Measurements from ENCODE around the gene PTGIS.

GRCh38 chr20:49595811-49596561 is 28.0 kb upstream of the PTGIS start:
- TF ChIP-seq EZH2 (IDR thresholded peaks at IDR 0.05; ENCODE audit: low read length) = no peak
- TF ChIP-seq, protein P1, sequence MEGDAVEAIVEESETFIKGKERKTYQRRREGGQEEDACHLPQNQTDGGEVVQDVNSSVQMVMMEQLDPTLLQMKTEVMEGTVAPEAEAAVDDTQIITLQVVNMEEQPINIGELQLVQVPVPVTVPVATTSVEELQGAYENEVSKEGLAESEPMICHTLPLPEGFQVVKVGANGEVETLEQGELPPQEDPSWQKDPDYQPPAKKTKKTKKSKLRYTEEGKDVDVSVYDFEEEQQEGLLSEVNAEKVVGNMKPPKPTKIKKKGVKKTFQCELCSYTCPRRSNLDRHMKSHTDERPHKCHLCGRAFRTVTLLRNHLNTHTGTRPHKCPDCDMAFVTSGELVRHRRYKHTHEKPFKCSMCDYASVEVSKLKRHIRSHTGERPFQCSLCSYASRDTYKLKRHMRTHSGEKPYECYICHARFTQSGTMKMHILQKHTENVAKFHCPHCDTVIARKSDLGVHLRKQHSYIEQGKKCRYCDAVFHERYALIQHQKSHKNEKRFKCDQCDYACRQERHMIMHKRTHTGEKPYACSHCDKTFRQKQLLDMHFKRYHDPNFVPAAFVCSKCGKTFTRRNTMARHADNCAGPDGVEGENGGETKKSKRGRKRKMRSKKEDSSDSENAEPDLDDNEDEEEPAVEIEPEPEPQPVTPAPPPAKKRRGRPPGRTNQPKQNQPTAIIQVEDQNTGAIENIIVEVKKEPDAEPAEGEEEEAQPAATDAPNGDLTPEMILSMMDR (optimal IDR thresholded peaks at IDR 0.05 in 1 of 3, IDR thresholded peaks at IDR 0.05 in 1 of 3, conservative IDR thresholded peaks at IDR 0.05 in 1 of 3; ENCODE audit: extremely low read depth in 1 of 3, insufficient read depth in 2 of 3, low read length in 3 of 3) = no peak

Data from keratinocyte (primary cell).